ENCODE measurements around the gene CPB2. TPM values are rescaled to one million over a fixed set of nuclear protein-coding genes. Genes with fewer than 3 reads are reported as not detected.

The CPB2 gene
- total and polyA plus RNA-seq, 3 donors from 2014 or later = not detected

DNA sequence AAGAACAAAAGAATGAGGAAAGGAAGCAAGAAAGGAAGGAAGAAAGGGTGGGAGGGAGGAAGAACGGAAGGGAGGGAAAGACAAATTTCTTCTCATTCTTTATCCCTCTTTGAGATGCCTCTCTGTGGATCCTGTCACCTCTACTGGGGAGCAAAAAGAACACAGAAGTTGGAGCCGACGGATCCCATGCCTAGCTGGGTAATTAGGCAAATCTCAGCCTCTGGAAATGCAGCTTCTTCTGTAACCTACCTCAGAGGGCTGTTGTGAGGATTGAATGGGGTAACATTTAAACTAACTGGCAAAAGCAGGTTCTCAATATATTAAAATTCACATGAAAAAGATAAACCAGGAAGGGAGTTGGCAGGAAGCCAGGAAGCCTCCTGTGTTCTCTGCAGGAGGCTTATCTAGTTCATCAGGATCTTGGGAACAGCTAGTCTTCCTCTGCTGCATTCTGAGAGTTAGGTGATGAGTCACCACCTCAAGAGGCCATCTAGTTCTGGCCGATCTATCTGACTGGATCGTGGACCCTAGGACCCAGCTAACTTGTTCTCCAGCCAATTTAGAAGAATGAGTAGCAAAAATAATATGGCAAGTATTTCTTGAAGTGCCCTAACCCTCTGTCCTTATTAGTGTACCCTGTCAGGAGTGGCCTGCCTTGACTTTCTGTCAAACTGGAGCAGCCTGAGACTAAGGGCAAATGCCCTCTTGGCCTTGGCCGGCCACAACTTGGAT, 15.2 kb upstream of the CPB2 start:
- H3K36me3 ChIP-seq (ENCODE audit: low read depth, missing control alignments) = no peaks in the 10 kb centered on the region
- peak; percentile 69 for DNase-seq
- peaks cover 7% of the 10 kb centered on the region for H3K4me1 ChIP-seq
- H3K27ac ChIP-seq = no peak overlapping the region
- intact Hi-C loops (cut with DNase I; ENCODE audit: low total_unique reads) = no loop called here
- H3K27me3 ChIP-seq = no peaks in the 10 kb centered on the region
- no peak overlapping the region for H3K4me3 ChIP-seq
- WGBS, 2 donors = 31 to 44% methylated on average over 6 of the region's 6 CpGs
- no peaks in the 10 kb centered on the region for H3K9me3 ChIP-seq
- no peak for TF ChIP-seq POLR2A (IDR thresholded peaks at IDR 0.05)
- TF ChIP-seq, protein P1, sequence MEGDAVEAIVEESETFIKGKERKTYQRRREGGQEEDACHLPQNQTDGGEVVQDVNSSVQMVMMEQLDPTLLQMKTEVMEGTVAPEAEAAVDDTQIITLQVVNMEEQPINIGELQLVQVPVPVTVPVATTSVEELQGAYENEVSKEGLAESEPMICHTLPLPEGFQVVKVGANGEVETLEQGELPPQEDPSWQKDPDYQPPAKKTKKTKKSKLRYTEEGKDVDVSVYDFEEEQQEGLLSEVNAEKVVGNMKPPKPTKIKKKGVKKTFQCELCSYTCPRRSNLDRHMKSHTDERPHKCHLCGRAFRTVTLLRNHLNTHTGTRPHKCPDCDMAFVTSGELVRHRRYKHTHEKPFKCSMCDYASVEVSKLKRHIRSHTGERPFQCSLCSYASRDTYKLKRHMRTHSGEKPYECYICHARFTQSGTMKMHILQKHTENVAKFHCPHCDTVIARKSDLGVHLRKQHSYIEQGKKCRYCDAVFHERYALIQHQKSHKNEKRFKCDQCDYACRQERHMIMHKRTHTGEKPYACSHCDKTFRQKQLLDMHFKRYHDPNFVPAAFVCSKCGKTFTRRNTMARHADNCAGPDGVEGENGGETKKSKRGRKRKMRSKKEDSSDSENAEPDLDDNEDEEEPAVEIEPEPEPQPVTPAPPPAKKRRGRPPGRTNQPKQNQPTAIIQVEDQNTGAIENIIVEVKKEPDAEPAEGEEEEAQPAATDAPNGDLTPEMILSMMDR (IDR thresholded peaks at IDR 0.05) = no peak

DNA sequence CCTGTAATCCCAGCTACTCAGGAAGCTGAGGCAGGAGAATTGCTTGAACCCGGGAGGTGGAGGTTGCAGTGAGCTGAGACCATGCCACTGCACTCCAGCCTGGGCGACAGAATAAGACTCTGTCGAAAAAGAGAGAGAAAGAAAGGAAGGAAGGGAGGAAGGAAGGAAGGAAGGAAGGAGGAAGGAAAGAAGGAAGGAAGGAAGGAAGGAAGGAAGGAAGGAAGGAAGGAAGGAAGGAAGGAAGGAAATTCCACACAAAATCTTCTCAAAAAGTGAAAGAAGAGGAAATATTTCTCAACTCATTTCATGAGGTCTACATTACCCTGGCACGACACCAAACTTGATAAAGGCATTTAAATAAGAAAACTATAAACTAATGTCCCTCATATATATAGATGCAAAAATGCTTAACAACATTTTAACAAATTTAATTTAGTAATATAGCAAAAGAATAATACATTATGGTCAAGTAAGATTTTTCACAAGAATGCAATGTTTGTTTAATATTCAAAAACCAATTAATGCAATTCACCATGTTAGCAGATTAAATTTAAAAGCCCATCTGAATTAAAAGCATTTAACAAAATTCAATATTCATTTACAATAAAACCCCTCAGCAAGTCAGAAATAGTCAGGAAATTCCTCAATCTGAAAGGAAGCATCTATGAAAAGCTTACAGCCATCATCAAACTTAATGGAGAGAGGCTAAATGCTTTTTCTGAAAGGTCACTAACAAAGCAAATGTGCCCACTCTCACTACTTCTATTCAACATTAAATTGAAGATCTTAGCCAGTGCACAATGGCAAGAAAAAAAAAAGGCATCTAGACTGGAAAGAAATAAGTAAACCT, 12.0 kb upstream of the CPB2 start:
- H3K4me1 ChIP-seq = peaks cover 7% of the 10 kb centered on the region
- no peak for DNase-seq
- no peak for TF ChIP-seq POLR2A (IDR thresholded peaks at IDR 0.05)
- no peak overlapping the region for H3K27ac ChIP-seq
- no peak overlapping the region for H3K4me3 ChIP-seq
- no peaks in the 10 kb centered on the region for H3K27me3 ChIP-seq
- 80 to 83% methylated on average over 4 of the region's 4 CpGs for WGBS, 2 donors
- H3K36me3 ChIP-seq (ENCODE audit: low read depth, missing control alignments) = no peaks in the 10 kb centered on the region
- intact Hi-C loops (cut with DNase I; ENCODE audit: low total_unique reads) = no loop called here
- H3K9me3 ChIP-seq = no peaks in the 10 kb centered on the region

DNA sequence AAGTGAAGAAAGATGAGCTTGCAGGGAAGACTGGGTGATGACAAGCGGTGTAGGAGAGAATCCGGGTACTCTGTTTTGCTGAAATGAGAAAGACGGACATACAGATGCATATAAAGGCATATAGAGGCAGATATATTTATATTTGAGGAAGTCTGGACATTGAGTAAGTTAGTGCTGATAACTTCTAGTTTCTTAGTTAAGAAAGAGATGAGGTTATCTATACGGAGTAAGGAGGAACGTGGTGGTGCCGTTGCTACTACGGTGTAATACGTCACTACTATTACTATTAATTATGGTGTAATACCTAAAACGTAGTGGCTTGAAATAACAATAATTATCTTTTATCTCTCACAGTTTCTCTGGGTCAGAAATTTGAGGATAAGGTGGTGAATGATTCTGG, 9.8 kb upstream of the CPB2 start:
- DNase-seq = no peak
- no peaks in the 10 kb centered on the region for H3K4me1 ChIP-seq
- no peaks in the 10 kb centered on the region for H3K27me3 ChIP-seq
- no peaks in the 10 kb centered on the region for H3K9me3 ChIP-seq
- intact Hi-C loops (cut with DNase I; ENCODE audit: low total_unique reads) = no loop called here
- no peaks in the 10 kb centered on the region for H3K36me3 ChIP-seq (ENCODE audit: low read depth, missing control alignments)
- WGBS, 2 donors = 71 to 72% methylated on average over 9 of the region's 9 CpGs
- H3K27ac ChIP-seq = no peak overlapping the region
- no peak overlapping the region for H3K4me3 ChIP-seq
- TF ChIP-seq POLR2A (IDR thresholded peaks at IDR 0.05) = no peak
- TF ChIP-seq, protein P1 (IDR thresholded peaks at IDR 0.05) = no peak

- H3K27ac ChIP-seq = no peak overlapping the region
- no peak for DNase-seq
- no peaks in the 10 kb centered on the region for H3K27me3 ChIP-seq
- WGBS, 2 donors = 80 to 93% methylated on average over 2 of the region's 2 CpGs
- H3K36me3 ChIP-seq (ENCODE audit: low read depth, missing control alignments) = no peaks in the 10 kb centered on the region
- H3K9me3 ChIP-seq = no peaks in the 10 kb centered on the region
- no peaks in the 10 kb centered on the region for H3K4me1 ChIP-seq
- TF ChIP-seq, protein P1 (IDR thresholded peaks at IDR 0.05) = no peak
- no peak for TF ChIP-seq POLR2A (IDR thresholded peaks at IDR 0.05)
- intact Hi-C loops (cut with DNase I; ENCODE audit: low total_unique reads) = no loop called here
- H3K4me3 ChIP-seq = no peak overlapping the region
Observed at GRCh38 chr13:46113596-46113995, 8.8 kb upstream of the CPB2 start.

DNA sequence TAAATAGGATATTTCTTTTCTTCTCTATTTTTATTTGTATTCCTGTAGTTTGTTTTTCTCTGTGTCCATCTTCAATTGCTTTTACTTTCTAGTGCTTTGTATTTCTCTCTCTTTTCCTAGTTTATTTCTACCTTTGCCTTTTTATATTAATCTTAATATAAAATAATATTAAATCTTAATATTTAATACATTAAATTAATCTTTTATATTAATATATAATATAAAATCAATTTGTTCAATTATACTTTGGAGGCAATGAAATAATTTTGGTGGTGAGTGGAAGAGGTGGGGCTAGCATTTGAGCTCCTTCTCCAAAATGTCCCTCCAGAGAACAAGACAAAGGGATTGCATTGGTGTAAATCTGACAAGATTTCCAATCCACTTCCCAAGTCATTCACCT, 6.3 kb upstream of the CPB2 start:
- TF ChIP-seq, protein P1 (IDR thresholded peaks at IDR 0.05) = no peak
- TF ChIP-seq POLR2A (IDR thresholded peaks at IDR 0.05) = no peak
- Histone ChIP-seq H3K9me3 (no peaks in the 10 kb centered on the region), H3K36me3 (ENCODE audit: low read depth, missing control alignments) (no peaks in the 10 kb centered on the region), H3K27me3 (no peaks in the 10 kb centered on the region), H3K4me3 (no peak overlapping the region), H3K4me1 (no peaks in the 10 kb centered on the region), H3K27ac (no peak overlapping the region)
- no peak for DNase-seq
- intact Hi-C loops (cut with DNase I; ENCODE audit: low total_unique reads) = no loop called here

Data from testis (tissue), 3 donors.